Stimulated activated CD8-positive, alpha-beta memory T cell treated with anti-CD3 and anti-CD28 coated beads, Interleukin-4, amount 100 ng/mL, for 4 hours (primary cell): ENCODE data around the gene CCHCR1.
A peak's percentile ranks its signal among the peaks of the same experiment; 100 is the strongest.
"Not testable (repeated sequence)": the region's sequence is repeated elsewhere in the genome, so short reads cannot be mapped to it uniquely, and the experiment has no call there.

ENCODE experiments used
- DNase-seq, 2 donors: peaks; one replicate each; pipeline ENCODE4 v3.0.0-alpha.2; 2020; ENCODE audit warnings: low read depth in 2 of 2, low spot score in 1 of 2

Gene CCHCR1

GRCh38 chr6:31157513-31158139 is at the start of gene CCHCR1:
Gene CCHCR1 (minus strand): TSS chr6:31157802. CDS start chr6:31157600, 202 bp downstream.
- DNase-seq, result no peak

- DNase-seq, result no peak
Measured at GRCh38 chr6:31205638-31206037, 48.0 kb upstream of the CCHCR1 start.

- DNase-seq, result no peak
Measured at GRCh38 chr6:31204751-31205145, 47.1 kb upstream of the CCHCR1 start.

- peak in 1 of 2 donors; percentile 25 for DNase-seq
Measured at GRCh38 chr6:31203345-31203979, 45.9 kb upstream of the CCHCR1 start.

- no peak for DNase-seq
Measured at GRCh38 chr6:31202259-31203166, 44.9 kb upstream of the CCHCR1 start.

GRCh38 chr6:31199105-31199452 is 41.5 kb upstream of the CCHCR1 start:
- DNase-seq, result not testable (repeated sequence)

- peak; percentile 88 to 90 for DNase-seq
Measured at GRCh38 chr6:31197559-31198305, 40.1 kb upstream of the CCHCR1 start.

- DNase-seq, result not testable (repeated sequence)
Measured at GRCh38 chr6:31196251-31197022, 38.8 kb upstream of the CCHCR1 start.

- not testable (repeated sequence) for DNase-seq
Measured at GRCh38 chr6:31195308-31195979, 37.8 kb upstream of the CCHCR1 start.

GRCh38 chr6:31194061-31194834 is 36.6 kb upstream of the CCHCR1 start:
- DNase-seq, result no peak

GRCh38 chr6:31193206-31193605 is 35.6 kb upstream of the CCHCR1 start:
- no peak for DNase-seq

GRCh38 chr6:31192431-31193105 is 35.0 kb upstream of the CCHCR1 start:
- not testable (repeated sequence) for DNase-seq

- DNase-seq, result no peak
Measured at GRCh38 chr6:31190488-31190887, 32.9 kb upstream of the CCHCR1 start.

GRCh38 chr6:31189223-31189622 is 31.6 kb upstream of the CCHCR1 start:
- DNase-seq, result not testable (repeated sequence)

GRCh38 chr6:31187780-31188194 is 30.2 kb upstream of the CCHCR1 start:
- DNase-seq, result no peak

GRCh38 chr6:31186052-31186734 is 28.6 kb upstream of the CCHCR1 start:
- DNase-seq, result no peak

- not testable (repeated sequence) for DNase-seq
Measured at GRCh38 chr6:31185695-31186051, 28.1 kb upstream of the CCHCR1 start.

GRCh38 chr6:31183859-31184258 is 26.3 kb upstream of the CCHCR1 start:
- DNase-seq, result not testable (repeated sequence)
